GM12873 (cell line): ENCODE results near the gene CBFA2T3.

ENCODE experiments used
- TF ChIP-seq, protein P1 (sequence below): IDR thresholded peaks from 2 replicates; pipeline ENCODE4 v1.5.1; 2012; ENCODE audit warnings: low read depth, mild to moderate bottlenecking, moderate library complexity, low read length, control low read depth; ENCODE audit not compliant: insufficient read depth; ENCODE audit errors: missing control alignments

The CBFA2T3 gene

GRCh38 chr16:88888461-88889387, 88.3 kb downstream of the CBFA2T3 start:
- TF ChIP-seq, protein P1, sequence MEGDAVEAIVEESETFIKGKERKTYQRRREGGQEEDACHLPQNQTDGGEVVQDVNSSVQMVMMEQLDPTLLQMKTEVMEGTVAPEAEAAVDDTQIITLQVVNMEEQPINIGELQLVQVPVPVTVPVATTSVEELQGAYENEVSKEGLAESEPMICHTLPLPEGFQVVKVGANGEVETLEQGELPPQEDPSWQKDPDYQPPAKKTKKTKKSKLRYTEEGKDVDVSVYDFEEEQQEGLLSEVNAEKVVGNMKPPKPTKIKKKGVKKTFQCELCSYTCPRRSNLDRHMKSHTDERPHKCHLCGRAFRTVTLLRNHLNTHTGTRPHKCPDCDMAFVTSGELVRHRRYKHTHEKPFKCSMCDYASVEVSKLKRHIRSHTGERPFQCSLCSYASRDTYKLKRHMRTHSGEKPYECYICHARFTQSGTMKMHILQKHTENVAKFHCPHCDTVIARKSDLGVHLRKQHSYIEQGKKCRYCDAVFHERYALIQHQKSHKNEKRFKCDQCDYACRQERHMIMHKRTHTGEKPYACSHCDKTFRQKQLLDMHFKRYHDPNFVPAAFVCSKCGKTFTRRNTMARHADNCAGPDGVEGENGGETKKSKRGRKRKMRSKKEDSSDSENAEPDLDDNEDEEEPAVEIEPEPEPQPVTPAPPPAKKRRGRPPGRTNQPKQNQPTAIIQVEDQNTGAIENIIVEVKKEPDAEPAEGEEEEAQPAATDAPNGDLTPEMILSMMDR = no peak

DNA sequence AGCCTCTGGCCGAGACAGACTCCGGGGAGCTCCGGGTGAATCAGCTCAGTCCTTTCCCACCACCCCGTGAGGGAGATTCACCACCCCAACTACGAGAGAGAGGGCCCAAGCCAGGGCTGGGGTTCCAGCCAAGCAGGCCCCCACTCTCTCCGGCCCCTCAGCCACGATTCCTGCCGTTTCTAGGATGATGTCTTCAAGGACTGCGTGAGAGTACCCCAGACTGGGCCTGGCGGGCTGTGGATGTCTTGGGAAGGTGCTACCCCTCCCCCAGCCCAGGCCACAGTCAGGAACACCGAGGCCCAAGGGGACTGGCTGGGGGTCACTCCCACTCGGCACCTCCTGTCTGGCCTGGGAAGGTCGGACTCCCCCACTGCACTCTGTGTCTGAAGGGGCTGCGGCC, 89.0 kb downstream of the CBFA2T3 start:
- TF ChIP-seq, protein P1 = no peak

GRCh38 chr16:88886845-88887521, 90.0 kb downstream of the CBFA2T3 start:
- TF ChIP-seq, protein P1 = no peak

DNA sequence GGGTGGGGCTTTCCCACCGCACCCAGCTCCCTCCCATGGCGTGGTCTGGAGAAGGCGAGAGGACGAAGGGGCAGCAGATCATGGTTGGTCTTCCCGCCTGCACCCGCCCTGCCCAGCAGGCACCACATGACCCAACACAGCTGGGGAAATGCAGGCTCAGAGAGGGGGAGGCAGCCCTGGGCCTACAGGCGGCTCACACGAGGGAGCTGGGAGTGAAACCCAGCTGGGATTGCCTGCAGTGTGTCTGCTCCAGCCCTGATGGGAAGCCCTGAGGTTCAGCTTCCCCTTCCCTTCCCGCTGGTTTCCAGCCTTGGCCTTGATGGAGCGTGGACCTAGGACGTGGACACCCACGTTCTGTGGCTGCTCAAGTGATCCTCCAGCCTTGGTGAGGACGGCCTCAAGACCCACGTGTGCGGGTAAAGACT, 90.6 kb downstream of the CBFA2T3 start:
- TF ChIP-seq, protein P1 = no peak

GRCh38 chr16:88885693-88886280, 91.2 kb downstream of the CBFA2T3 start:
- TF ChIP-seq, protein P1 = no peak

DNA sequence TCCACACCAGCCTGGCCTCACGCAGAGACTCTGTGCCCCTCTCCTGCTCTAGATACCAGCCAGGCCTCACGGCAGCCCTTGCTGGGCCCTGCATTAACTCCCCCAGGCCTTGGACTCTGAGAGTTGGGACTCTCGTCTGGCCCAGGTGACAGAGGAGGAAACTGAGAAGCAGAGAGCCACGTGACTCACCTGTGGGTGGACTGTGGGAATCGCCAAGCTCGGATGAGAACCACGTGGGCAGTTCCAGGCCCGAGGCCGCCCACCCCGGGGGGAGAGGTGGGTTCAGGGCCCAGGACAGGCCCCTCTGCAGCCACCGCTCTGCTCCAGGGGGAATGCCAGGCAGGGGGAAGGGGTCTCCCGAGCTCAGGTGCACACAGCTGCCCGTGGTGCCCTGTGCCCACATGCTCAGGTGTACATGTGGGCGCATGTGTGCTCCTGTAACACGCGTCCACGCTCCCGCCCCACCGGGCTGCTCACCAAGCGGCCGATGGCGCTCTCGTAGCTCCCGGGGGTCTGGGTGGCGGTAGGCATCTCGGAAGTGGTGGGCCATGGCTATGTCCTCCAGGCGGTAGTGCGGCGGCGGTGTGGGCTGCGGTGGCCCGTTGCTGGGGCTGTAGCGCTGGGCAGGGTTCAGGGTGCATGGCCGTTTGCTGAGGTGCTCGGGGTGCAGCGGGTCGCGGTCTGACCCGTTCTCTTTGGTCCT, 92.3 kb downstream of the CBFA2T3 start:
- TF ChIP-seq, protein P1 = no peak
